Heart right ventricle (tissue), 16 donors: ENCODE data around the gene TLCD5. TPM values are rescaled to one million over a fixed set of nuclear protein-coding genes. Genes with fewer than 3 reads are reported as not detected.

Source experiments
- ATAC-seq, 8 donors: fragments of 200-7000 bp; cut with Tn5 transposase; one replicate each; pipeline ENCODE4 v1.9.1; 2020; ENCODE audit warnings: mild to moderate bottlenecking in 8 of 8, moderate library complexity in 8 of 8, moderate number of reproducible peaks in 1 of 8
- DNase-seq, 2 donors: peaks; one replicate each; pipeline ENCODE4 v3.0.0-alpha.2; 2020
- H3K27ac ChIP-seq, 10 donors: fragments of 200-600 bp; sonication (generic) in 2 of 10; one replicate each; pipeline versions ENCODE4 v1.5.0 to v1.8.0; 2020 to 2022; ENCODE audit warnings: mild to moderate bottlenecking in 3 of 10
- H3K27me3 ChIP-seq, 7 donors: fragments of 200-600 bp; one replicate each; pipeline ENCODE4 v1.8.0; 2021 to 2022; ENCODE audit warnings: mild to moderate bottlenecking in 2 of 7
- H3K36me3 ChIP-seq, 9 donors: fragments of 200-600 bp; sonication (generic) in 1 of 9; one replicate each; pipeline versions ENCODE4 v1.5.0 to v1.8.0; 2020 to 2022; ENCODE audit warnings: mild to moderate bottlenecking in 2 of 9
- H3K4me1 ChIP-seq, 9 donors: fragments of 200-600 bp; sonication (generic) in 1 of 9; one replicate each; pipeline versions ENCODE4 v1.5.0 to v1.8.0; 2020 to 2022; ENCODE audit warnings: mild to moderate bottlenecking in 4 of 9
- H3K4me3 ChIP-seq, 10 donors: fragments of 200-600 bp; sonication (generic) in 2 of 10; one replicate each; pipeline versions ENCODE4 v1.5.0 to v1.8.0; 2020 to 2022; ENCODE audit warnings: mild to moderate bottlenecking in 7 of 10, moderate library complexity in 2 of 10
- H3K9me3 ChIP-seq, 11 donors: fragments of 200-600 bp in 10 of 11; sonication (generic) in 2 of 11; one replicate each; pipeline versions ENCODE4 v1.5.0 to v1.8.0; 2013 to 2022; ENCODE audit warnings: mild to moderate bottlenecking in 2 of 11, control low read depth in 1 of 11, moderate library complexity in 1 of 11
- CTCF ChIP-seq, 9 donors: fragments of 200-600 bp; sonication (generic) in 2 of 9; IDR thresholded peaks; one replicate each; pipeline versions ENCODE4 v1.5.0 to v1.8.0; 2021 to 2022; ENCODE audit warnings: antibody characterized with exemption in 9 of 9, mild to moderate bottlenecking in 5 of 9, moderate library complexity in 1 of 9
- WGBS, 2 donors: extraction: QIAGEN DNeasy Blood & Tissue Kit; methylation state at CpG; one replicate each; pipeline ENCODE4 v1.1.7; 2013; ENCODE audit warnings: inconsistent platforms in 1 of 2; 5-methylcytosine and 5-hydroxymethylcytosine counted together
- intact Hi-C, 10 donors: fragments of 100-400 bp; cut with DNase I; formaldehyde crosslinking; loops; one replicate each; pipeline versions ENCODE4 v1.11.1 to v1.14.2; 2022
- polyA plus RNA-seq, 2 donors: library from polyadenylated mRNA; stranded (reverse); fragments of 200-250 nt; gene quantifications; one replicate each; pipeline ENCODE4 v1.2.3, GENCODE V29; 2013
- total RNA-seq, 10 donors: library from RNA; stranded (reverse); fragmentation: NEBNext Ultra II Directional in 3 of 10; extraction: Animal tissue kit (Norgen Biotek cat#: 25700) in 3 of 10; gene quantifications; one replicate each; pipeline versions ENCODE4 v1.2.1 to v1.2.4, GENCODE V29; 2021 to 2023
- donor health status: Arrhythmogenic right ventricular cardiomyopathy.
- donor health status: ischemic (EF 13 %, LVEDD 7.1; RV severe dilation, severe dysfunction).
- donor health status: healthy with polysubstance abuse.
- donor health status: DM: no; HTN: yes; CAD: no.
- donor health status: DM: no; HTN: no; CAD: no.
- donor health status: ischemic (EF 25% LVEDD 6.9; RV normal size, moderate dysfunction).
- donor health status: ischemic (EF 25% LVEDD 5.7; RV mildly dilated, moderate dysfunction).
- donor health status: healthy.
- donor health status: DM: yes; HTN: yes; CAD: no.
- donor health status: Ischemic cardiomyopathy.
- donor health status: ischemic (EF 35%, LVEDD 5.7; RV mildly dilated, moderate dysfunction).
- donor health status: nonischemic (EF 11% LVEDD 7.7; RV severe dilation, severe dysfunction).
- donor health status: DM: yes; HTN: yes; CAD: no.
- donor health status: PGD.
- donor health status: ischemic (EF 29% LVEDD 5.4; RV normal size, mild dysfunction).
- donor health status: nonischemic (EF 23%, LVEDD 6.1; RV moderate dilation, normal function).

TLCD5 gene
- total and polyA plus RNA-seq, 12 donors = 4.1 to 14.5 (median 10.7) TPM

DNA sequence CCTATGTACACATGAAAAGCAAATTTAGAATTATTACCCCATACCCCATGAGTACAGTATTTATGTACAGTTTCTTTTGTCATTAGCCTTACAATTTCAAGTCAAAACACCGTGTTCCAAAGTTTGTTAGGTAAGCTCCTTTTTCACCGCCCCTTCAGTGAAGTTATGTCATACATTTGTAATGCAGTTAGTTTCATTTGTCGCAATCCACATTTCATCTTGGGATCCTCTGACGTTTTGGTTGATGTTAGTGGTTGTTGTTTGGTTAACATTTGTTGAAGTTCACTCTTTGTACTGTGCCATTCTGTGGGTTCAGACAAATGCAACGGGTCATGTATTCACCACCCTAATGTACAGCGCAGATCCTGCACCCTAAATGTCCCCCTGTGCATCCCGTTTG is 56.3 kb downstream of the TLCD5 start:
- 85 to 91% methylated on average over 7 of the region's 7 CpGs for WGBS, 2 donors
- H3K4me1 ChIP-seq = peaks cover 10 to 87% (median 59%) of the 10 kb centered on the region in 9 donors
- H3K9me3 ChIP-seq = peaks cover 0 to 18% (median 0%) of the 10 kb centered on the region in 11 donors
- H3K27ac ChIP-seq = no peak overlapping the region
- intact Hi-C loops = no loop called here
- no peaks in the 10 kb centered on the region for H3K27me3 ChIP-seq
- ATAC-seq = no peak
- H3K36me3 ChIP-seq = no peaks in the 10 kb centered on the region
- no peak for DNase-seq
- TF ChIP-seq CTCF (IDR thresholded peaks at IDR 0.05) = no peak
- H3K4me3 ChIP-seq = no peak overlapping the region

Other genes starting within 250 kb of the TLCD5 start
- under 1 TPM in 2 of 10 donors, not detected in 8; 0.30 to 0.64 TPM for gene TRIM29, start 187.2 kb upstream of the TLCD5 start, total RNA-seq
- under 1 TPM in 1 of 2 donors, not detected in 1; 0.17 TPM for gene TRIM29, start 187.2 kb upstream of the TLCD5 start, polyA plus RNA-seq
- 10 to 100 TPM in 7 of 10 donors, 1 to 10 TPM in 3; 8.4 to 41.6 (median 13.8) TPM for gene OAF, start 114.3 kb upstream of the TLCD5 start, total RNA-seq
- gene OAF, start 114.3 kb upstream of the TLCD5 start, polyA plus RNA-seq = 10 to 100 TPM; 20.2 to 40.5 TPM
- gene POU2F3, start 85.2 kb upstream of the TLCD5 start, total RNA-seq = under 1 TPM in 1 of 10 donors, not detected in 9; 0.15 TPM
- gene POU2F3, start 85.2 kb upstream of the TLCD5 start, polyA plus RNA-seq = under 1 TPM in 1 of 2 donors, not detected in 1; 0.03 TPM
- gene ARHGEF12, start 11.1 kb downstream of the TLCD5 start, total RNA-seq = 100 to 1,000 TPM in 7 of 10 donors, 10 to 100 TPM in 3; 77.7 to 155 (median 115) TPM
- gene ARHGEF12, start 11.1 kb downstream of the TLCD5 start, polyA plus RNA-seq = 10 to 100 TPM; 20.0 to 25.0 TPM
- gene GRIK4, start 186.4 kb downstream of the TLCD5 start, total RNA-seq = under 1 TPM in 5 of 10 donors, not detected in 5; 0.12 to 0.85 (median 0.46) TPM
- gene GRIK4, start 186.4 kb downstream of the TLCD5 start, polyA plus RNA-seq = under 1 TPM in 1 of 2 donors, not detected in 1; 0.01 TPM